Embryonic facial prominence (tissue), 1 donor: ENCODE data around the gene TMEM235.

Experiments used
- DNase-seq: peaks from one replicate; pipeline ENCODE4 v3.0.0-alpha.2; 2016; ENCODE audit errors: extremely low spot score

The TMEM235 gene

DNA sequence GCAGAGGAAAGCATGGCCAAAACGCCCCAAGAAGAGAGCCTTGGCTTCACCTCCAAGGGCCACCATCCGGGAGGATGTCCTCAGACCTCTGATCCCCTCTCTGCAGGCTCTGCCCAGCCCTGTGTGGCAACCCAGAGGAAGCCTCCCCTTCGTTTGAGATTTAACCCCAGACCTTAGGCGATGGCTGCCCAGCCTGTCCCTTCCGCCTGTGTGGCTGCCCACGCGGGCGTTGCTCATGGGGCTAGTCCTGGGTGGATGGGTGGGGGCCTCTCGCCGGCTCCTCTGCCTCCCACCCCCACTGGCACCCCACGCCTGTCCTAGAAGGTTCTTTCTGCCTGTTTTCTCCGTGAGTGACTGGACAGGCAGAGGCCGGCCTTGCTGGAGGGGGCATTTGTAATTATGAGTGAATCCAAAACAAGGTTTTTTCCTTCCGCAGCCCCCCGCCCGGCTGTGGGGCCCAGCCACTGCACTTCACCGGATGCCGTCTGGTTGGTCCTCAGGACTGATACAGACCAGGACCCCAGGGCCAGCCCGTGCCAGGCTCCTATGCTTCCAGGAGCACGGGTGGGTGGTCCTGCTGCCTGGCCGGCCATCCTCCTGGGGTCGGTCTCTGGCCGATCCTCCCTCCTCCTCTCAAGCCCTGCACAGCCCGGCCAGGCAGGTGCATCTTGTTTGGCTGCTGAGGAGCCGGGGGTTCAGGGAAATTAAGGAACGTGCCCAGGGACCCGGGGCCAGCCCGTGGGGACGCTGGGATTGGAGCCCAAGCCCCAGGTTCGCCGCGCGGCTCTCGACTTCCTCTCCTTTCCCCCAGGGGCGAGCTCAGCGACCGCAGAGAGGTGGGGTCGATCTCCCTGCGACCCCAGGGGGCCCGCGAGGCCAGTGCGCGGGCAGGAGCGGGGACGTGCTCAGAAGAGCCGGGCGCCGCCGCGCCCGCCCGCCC lies at the start of gene TMEM235:
Gene TMEM235 (plus strand): TSS at position 636 of the 940 bp plus-strand sequence. CDS start 393 bp downstream, outside the sequence.
- no peak for DNase-seq

DNA sequence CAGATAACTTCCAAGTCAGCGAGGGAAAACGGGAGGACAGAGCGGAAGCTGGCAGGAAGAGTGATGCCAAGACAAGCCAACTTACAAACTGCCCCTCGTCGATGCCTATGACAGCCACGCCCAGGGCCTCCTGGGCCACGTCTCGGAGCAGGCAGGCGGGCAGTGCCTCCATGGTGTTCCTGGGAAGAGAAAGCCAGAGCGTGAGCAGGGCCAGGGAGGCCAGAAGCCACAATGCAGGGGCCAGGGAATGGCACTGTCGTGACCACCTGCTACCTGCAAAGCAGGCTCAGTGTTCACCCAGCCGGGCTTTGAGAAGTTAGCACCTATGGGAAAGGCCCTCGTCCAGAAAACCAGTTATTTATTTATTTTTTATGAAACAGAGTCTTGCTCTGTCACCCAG lies 48.9 kb upstream of the TMEM235 start:
- no peak for DNase-seq

DNA sequence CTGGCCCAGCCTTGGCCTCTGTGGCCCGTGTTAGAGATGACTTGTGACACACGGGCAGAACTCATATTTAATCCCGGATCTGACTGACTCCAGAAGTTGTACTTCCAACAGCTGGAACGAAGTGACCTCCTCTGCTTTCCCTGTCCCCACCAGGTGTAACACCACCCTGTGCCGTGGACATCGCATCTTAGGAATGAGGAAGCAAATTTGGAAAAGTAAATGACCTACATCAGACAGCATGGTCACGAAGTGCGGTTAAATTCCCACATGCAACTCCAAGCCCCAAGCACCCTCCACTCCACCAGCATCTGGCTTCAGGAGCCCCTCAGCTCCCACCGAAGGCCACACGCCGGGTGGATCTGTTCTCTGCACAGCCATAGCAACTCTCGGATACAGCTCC lies 47.5 kb upstream of the TMEM235 start:
- DNase-seq, result no peak

DNA sequence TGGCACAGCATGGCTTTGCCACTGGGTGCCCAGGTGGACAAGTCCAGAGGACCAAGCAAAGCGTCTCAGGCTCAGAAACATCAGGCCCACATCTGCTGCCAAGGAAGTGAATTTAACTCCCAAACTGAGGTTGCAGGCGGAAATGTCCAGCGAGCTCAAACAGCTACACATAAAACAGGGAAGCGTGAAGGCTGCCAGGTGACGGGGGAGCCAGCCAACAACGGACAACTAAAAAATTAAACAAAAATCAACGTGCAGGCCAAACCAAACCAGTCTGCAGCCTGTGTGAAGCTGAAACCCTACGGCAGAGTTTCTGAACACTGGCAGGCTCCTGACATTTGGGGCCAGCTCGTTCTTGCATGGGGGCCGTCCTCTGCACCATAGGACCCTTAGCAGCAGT lies 47.1 kb upstream of the TMEM235 start:
- no peak for DNase-seq

DNA sequence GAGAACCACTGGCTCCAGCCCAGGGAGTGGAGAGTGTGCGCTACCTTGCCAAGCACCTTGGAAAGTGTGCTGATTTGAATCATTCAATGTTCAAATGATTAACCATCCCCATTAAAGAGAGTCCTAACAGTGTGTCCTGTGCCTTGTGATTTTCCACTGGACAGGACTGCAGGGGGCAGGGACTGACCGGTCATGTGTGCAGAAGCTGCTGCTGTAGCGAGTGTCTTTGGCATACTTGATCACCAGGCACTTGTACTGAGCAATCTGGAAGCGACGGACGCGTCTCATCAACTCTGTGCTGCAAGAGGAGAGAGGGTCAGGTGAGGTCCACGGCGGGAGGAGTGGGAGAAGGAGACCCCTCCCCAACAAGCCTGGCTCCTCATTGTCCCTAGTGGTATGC lies 46.6 kb upstream of the TMEM235 start:
- DNase-seq, result no peak

DNA sequence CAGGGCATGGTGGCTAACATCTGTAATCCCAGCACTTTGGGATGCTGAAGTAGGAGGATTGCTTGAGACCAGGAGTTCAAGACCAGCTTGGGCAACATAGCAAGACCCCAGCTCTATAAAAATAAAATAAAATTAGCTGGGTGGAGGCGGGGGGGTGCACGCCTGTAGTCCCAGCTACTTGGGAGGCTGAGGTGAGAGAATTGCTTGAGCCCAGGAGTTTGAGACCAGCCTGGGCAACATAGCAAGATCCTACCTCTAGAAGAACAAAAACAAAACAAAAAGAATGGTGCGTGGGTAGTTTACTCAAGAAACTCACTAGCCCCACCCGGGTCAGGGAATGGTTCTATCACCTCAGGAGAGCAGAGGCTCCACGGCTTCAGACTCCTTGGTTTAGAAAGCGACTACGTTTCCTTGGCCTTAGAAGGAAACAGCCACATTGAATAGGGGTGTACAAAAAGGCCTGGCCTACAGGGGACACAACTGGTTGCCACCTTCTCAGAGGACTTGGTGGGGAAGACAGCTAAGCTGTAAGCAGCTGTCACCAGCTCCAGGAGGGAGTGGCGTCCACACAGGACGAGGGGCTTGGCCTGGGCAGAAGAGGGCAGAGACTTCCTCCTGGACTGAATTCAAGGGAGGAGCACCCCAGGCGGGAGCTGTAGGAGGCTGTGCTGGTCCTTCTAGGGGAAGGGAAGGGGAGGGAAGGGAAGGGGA lies 45.3 kb upstream of the TMEM235 start:
- DNase-seq, result no peak

DNA sequence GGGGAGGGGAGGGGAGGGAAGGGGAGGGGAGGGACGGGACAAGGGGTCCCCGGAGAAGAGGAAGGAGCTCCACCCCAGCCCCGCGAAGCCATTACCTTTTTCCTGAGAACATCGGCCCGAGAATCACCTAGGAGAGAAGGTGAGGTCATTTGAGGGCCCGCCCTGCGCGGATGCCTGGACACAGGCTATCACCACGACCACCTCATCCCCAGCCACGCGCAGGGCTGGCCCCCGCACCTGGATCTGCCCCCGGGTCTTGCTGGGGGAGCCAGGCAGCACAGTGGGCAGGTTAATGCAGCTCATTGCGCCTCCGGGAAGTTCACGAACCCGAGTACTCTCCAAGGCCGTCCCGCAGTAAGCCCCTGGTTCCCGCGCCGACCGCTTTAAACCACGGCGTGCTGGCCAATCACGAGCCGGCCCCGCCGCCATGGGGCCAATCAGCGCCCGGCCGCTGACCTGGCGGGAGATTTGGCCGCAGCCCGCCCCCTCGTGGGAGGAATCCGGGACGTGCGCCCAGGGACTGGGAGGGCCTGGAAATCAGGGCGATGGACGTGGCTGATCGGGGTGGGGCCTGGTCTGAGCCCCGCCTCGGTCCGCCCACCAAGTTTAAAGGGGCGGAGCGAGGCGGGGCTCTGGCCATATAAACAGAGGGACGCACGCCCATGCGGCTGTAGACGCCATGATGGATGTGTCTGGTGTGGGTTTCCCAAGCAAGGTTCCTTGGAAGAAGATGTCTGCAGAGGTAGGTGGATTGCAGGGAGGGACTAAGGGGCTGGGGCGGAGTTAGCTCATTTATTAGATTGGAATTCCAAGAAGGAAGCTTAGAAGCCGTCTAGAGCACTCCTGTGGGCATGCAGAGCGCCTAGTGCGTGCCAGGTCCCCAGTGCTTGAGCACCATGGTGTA lies 44.5 kb upstream of the TMEM235 start, which contains the start of the genes AFMID and TK1:
Gene AFMID (plus strand): TSS at position 671 of the 904 bp plus-strand sequence. CDS start 9 bp downstream, at position 680.
Gene TK1 (minus strand): TSS at position 361 of the 904 bp plus-strand sequence. CDS start 58 bp downstream, at position 303.
- peak; percentile 95 for DNase-seq

DNA sequence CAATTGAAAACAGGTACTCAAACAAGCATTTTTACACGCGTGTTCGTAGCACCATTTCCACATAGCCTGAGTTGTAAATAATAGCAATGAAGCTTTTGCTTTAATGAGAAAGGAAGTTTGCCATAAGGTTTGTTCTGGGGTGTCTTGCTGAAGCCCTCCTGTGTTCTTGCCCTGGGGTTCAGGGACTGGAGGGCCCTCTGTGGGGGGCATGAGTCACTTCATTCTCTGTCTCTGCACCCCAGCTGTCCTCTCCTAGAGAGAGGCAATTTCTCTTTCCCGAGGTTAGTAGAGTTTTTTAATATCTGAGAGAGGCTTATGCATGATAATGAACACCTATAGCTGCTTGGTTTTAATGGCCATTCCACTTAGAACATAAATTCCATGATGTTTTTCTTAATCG lies 34.7 kb upstream of the TMEM235 start:
- DNase-seq, result no peak

DNA sequence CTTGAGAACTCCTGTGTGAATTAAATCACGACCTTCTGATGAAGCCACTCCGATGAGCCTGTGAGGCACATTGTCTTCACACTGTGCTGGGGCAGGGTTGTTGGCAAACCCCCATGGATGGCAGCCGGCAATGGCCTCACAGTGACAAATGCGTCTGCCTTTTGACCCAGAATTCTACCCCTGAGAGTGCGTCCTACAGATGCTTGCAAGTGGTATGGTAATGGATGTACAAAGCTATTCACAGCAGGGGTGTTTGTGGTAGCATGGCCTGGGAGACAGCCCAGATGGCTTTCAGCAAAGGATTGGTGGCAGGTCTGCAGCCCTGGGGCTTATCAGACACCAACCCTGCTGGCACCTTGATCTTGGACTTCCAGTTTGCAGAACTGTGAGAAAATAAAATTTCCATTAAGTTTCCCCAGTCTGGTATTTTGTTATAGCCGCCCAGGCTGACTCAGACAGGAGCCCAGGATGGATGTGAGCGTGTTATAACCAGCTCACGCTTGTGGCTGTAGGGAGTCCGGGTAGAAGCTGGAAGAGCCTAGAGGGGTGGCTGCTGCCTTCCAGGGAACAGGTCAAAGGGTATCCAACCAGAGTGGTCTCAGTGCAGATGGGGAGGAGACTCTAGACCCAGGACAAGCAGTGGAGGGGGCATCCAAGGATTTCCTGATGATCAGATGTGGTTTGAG lies 34.1 kb upstream of the TMEM235 start:
- DNase-seq, result no peak

DNA sequence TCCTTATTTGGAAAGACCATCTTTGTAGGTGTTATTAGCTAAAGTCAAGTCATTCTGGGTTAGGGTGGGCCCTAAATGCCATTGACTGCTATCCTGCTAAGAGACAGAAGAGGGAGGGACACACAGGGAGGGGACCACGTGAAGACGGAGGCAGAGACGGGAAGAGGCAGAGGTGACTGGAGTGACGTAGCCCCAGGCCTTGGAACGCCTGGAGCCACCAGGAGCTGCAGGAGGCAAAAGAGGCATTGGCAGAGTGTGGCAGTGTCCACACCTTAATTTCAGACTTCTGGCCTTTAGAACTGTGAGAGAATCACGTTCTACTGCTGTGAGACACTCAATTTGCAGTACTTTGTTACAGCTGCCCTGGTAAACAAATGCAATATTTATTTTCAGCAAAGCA lies 31.0 kb upstream of the TMEM235 start:
- no peak for DNase-seq

DNA sequence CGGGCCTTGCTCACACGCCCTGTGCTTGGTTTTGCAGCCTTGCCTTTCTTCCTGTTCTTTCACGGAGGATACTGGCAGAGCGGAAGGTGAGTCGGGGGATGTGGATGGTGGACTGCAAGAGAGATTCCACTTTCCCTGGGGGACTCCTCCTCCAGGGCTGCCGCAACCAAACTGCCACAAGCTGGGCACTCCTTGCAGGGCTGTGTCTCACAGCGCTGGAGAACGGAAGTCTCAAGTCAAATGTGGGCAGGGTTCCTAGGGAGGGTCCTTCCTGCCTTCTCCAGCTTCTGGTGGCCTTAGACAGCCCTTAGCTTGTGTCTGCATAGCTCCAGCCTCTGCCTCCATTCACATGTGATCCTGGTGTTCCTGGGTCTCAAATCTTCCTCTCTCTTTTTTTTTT lies 28.8 kb upstream of the TMEM235 start:
- no peak for DNase-seq

DNA sequence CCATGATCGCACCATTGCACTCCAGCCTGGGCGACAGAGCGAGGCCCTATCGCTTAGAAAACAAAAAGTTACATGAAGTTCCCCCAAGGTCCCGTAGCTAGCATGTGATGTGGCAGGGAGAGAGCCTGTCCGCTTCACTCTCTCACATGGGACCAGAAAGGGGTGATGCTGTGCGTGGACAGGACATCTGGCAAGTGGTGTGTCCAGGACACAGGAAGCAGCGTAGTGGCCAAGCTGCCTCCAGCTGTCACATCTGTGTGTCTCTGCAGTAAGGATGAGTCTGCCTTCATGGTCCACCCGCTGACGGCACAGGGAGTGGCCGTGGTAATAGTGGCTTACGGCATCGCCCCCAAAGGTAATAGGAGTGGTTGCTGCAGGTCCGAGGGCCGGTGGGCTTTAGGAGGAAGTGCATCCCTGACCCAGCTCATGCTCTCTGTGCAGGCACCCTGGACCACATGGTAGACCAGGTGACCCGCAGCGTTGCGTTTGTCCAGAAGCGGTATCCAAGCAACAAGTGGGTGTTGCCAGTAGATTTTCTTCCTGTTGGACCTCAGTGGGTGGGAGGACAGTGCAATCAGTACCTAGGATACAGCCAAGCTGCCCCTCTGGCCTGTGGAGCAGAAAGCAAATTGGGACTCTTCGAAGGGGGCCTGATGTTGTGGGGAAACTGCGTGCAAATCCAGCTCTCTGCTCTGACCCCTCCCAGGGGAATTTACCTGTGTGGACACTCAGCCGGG lies 26.9 kb upstream of the TMEM235 start:
- no peak for DNase-seq

DNA sequence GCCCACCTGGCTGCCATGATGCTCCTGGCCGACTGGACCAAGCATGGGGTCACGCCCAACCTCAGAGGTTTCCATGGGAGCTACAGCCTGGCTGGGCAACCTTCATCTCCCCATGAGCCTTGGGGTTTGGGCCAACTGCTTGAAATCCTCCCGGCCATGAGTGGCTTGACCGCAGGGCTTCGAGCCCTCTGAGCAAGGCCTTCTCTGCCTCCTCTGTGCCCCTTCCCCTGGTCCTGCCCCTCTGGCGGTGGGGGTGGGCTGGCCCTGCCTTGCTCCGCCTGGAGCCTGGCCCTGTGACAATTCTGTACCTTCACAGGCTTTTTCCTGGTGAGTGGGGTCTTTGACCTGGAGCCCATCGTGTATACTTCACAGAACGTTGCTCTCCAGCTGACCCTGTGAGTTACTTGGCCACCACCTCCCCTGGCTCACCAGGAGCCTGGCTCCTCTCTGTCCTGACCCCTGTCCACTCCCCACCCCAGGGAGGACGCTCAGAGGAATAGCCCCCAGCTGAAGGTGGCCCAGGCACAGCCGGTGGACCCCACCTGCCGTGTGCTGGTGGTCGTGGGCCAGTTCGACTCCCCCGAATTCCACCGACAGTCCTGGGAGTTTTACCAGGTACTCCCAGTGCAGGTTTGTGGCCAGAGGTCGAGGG lies 26.2 kb upstream of the TMEM235 start:
- no peak for DNase-seq

DNA sequence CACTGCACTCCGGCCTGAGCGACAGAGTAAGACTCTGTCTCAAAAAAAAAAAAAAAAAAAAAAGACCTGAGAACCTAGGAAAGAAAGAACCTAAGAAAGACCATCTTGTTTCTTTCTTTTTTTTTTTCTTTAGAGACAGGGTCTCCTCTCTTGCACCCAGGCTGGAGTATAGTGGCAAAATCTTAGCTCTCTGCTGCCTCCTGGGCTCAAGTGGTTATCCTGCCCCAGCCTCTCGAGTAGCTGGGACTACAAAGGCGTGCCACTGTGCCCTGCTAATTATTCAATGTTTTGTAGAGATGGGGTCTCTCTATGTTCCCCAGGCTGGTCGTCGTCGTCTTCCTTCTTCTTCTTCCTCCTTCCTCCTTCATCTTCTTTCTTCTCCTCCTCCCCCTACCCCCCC lies 25.1 kb upstream of the TMEM235 start:
- DNase-seq, result no peak

DNA sequence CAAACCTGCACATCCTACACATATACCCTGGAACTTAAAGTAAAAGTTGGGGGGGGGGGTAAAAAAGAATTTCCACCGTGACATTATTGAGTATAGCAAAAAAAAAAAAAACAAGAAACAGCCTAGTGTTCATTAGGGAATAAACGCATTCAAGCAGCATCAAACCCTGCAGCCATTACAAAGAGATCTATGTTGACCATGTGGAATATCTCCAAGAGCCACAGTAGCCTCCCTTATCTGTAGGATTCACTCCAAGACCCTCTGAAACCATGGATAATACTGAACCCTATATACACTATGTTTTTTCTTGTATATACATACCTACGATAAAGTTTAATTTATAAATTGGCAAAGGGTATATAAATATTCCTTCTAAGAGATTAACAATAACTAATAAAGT lies 22.9 kb upstream of the TMEM235 start:
- no peak for DNase-seq

DNA sequence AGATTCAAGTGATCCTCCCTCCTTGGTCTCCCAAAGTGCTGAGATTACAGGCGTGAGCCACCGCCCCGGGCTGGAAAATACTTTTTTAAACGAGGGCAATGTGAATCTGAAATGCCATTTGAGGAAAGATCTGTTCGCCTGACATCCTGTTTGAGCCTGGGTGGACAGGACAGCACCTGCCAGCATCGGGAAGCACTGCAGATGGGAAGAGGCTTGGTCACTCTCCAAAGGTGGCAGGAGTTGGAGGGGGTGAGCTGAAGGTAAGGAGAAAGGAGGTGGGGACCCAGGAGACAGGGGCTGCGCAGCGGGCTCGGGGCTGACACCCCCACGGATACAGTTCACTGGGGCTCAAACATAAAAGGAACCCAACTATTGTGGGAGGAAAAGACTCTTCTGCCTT lies 21.3 kb upstream of the TMEM235 start:
- no peak for DNase-seq

DNA sequence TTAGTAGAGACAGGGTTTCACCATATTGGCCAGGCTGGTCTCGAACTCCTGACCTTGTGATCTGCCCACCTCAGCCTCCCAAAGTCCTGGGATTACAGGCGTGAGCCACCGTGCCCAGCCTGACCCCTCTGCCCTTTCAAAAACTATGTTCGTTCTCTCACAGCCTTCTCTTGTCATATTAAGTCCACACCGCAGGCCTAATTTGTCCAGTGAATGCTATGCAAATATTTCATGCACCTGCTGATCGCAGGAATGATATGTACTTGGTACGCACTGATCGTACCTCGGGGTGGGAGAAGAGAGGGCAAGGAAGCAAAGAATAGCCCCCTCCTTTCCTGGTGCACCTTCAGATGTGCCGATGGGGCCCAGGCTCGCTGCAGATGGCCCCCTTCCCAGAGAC lies 20.4 kb upstream of the TMEM235 start:
- DNase-seq, result no peak

DNA sequence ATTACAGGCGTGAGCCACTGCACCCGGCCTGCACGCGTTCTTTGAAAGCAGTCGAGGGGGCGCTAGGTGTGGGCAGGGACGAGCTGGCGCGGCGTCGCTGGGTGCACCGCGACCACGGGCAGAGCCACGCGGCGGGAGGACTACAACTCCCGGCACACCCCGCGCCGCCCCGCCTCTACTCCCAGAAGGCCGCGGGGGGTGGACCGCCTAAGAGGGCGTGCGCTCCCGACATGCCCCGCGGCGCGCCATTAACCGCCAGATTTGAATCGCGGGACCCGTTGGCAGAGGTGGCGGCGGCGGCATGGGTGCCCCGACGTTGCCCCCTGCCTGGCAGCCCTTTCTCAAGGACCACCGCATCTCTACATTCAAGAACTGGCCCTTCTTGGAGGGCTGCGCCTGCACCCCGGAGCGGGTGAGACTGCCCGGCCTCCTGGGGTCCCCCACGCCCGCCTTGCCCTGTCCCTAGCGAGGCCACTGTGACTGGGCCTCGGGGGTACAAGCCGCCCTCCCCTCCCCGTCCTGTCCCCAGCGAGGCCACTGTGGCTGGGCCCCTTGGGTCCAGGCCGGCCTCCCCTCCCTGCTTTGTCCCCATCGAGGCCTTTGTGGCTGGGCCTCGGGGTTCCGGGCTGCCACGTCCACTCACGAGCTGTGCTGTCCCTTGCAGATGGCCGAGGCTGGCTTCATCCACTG lies 17.3 kb upstream of the TMEM235 start, which contains the start of gene BIRC5:
Gene BIRC5 (plus strand): TSS at position 238 of the 690 bp plus-strand sequence. CDS start 64 bp downstream, at position 302.
- peak; percentile 81 for DNase-seq

DNA sequence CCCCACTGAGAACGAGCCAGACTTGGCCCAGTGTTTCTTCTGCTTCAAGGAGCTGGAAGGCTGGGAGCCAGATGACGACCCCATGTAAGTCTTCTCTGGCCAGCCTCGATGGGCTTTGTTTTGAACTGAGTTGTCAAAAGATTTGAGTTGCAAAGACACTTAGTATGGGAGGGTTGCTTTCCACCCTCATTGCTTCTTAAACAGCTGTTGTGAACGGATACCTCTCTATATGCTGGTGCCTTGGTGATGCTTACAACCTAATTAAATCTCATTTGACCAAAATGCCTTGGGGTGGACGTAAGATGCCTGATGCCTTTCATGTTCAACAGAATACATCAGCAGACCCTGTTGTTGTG lies 16.7 kb upstream of the TMEM235 start:
- DNase-seq, result no peak
